Right lobe of liver (tissue), 6 donors: Measurements from ENCODE around the gene FBL. TPM values are rescaled to one million over a fixed set of nuclear protein-coding genes. Genes with fewer than 3 reads are reported as not detected.

ENCODE experiments used
- ATAC-seq, 4 donors: fragments of 200-7000 bp; cut with Tn5 transposase; one replicate each; pipeline ENCODE4 v1.9.1; 2020; ENCODE audit warnings: mild to moderate bottlenecking in 4 of 4, moderate library complexity in 4 of 4
- DNase-seq, 3 donors: peaks; one replicate each; pipeline ENCODE4 v3.0.0-alpha.2; 2020
- H3K27ac ChIP-seq, 3 donors: fragments of 200-600 bp; one replicate each; pipeline ENCODE4 v1.8.0; 2022
- H3K27me3 ChIP-seq, 2 donors: fragments of 200-600 bp; one replicate each; pipeline ENCODE4 v1.8.0; 2022
- H3K36me3 ChIP-seq, 4 donors: fragments of 200-600 bp; sonication (generic) in 1 of 4; one replicate each; pipeline versions ENCODE4 v1.5.1 to v1.8.0; 2017 to 2022; ENCODE audit warnings: control low read depth in 1 of 4
- H3K4me1 ChIP-seq, 4 donors: fragments of 200-600 bp; sonication (generic) in 1 of 4; one replicate each; pipeline versions ENCODE4 v1.5.1 to v1.8.0; 2017 to 2022; ENCODE audit warnings: control low read depth in 1 of 4
- H3K4me3 ChIP-seq, 3 donors: fragments of 200-600 bp; one replicate each; pipeline ENCODE4 v1.8.0; 2022
- H3K9me3 ChIP-seq, 4 donors: fragments of 200-600 bp; sonication (generic) in 1 of 4; one replicate each; pipeline versions ENCODE4 v1.5.1 to v1.8.0; 2017 to 2022; ENCODE audit warnings: control low read depth in 1 of 4
- CTCF ChIP-seq, 4 donors: fragments of 200-600 bp in 3 of 4; fragments of 450-650 bp in 1 of 4; IDR thresholded peaks; one replicate each; pipeline versions ENCODE4 v1.5.1 to v1.8.0; 2016 to 2022; ENCODE audit warnings: antibody characterized with exemption in 4 of 4, mild to moderate bottlenecking in 2 of 4
- POLR2A ChIP-seq: fragments of 450-650 bp; IDR thresholded peaks from one replicate; pipeline ENCODE4 v1.6.1; 2017; ENCODE audit warnings: antibody characterized with exemption, mild to moderate bottlenecking
- WGBS: methylation state at CpG from one replicate; pipeline ENCODE4 v1.1.6; 2018; ENCODE audit warnings: low coverage, low lambda C conversion rate; ENCODE audit not compliant: insufficient coverage; ENCODE audit errors: missing lambda C conversion rate; 5-methylcytosine and 5-hydroxymethylcytosine counted together
- intact Hi-C, 2 donors: fragments of 100-400 bp; cut with DNase I; formaldehyde crosslinking; loops; one replicate each; pipeline versions ENCODE4 v1.11.2 to v1.14.1; 2022
- total RNA-seq, 6 experiments: library from RNA; depleted of rRNA in 2 of 6; stranded (reverse); fragments of >200 nt in 2 of 6; fragmentation: NEBNext Ultra II Directional in 3 of 6; extraction: Animal tissue kit (Norgen Biotek cat#: 25700) in 3 of 6; gene quantifications; one replicate each; pipeline versions ENCODE4 v1.1.0 to v1.2.4, GENCODE V29; 2016 to 2023
- donor health status: DM: no; HTN: yes; CAD: no.
- donor health status: DM: no; HTN: no; CAD: no.
- donor health status: DM: no; HTN: no; CAD: no.
- donor health status: DM: no; HTN: yes; CAD: no.
- donor health status: DM: no; HTN: yes; CAD: no.

FBL gene
- total RNA-seq, 6 experiments from 2014 or later = 46.1 to 76.2 (median 51.4) TPM

GRCh38 chr19:39848392-39848791 lies 2.2 kb upstream of the FBL start:
- peaks cover 0 to 17% (median 5%) of the 10 kb centered on the region in 4 donors for H3K4me1 ChIP-seq
- no peaks in the 10 kb centered on the region for H3K36me3 ChIP-seq
- no peak overlapping the region for H3K27ac ChIP-seq
- no peaks in the 10 kb centered on the region for H3K27me3 ChIP-seq
- no peak for TF ChIP-seq CTCF (IDR thresholded peaks at IDR 0.05)
- no peak for TF ChIP-seq POLR2A
- H3K4me3 ChIP-seq = no peak overlapping the region
- 75% methylated on average over 2 of the region's 4 CpGs for WGBS
- DNase-seq (no peak), ATAC-seq (no peak)
- no peaks in the 10 kb centered on the region for H3K9me3 ChIP-seq
- intact Hi-C loops = loop anchor here in 1 of 2 donors (10.0 kb wide), 1 partner anchor 54 kb away; no protein-coding TSS in a partner anchor

GRCh38 chr19:39847525-39847924 lies 1.3 kb upstream of the FBL start:
- TF ChIP-seq POLR2A (no peak), CTCF (IDR thresholded peaks at IDR 0.05) (no peak)
- no peak overlapping the region for H3K4me3 ChIP-seq
- H3K9me3 ChIP-seq = no peaks in the 10 kb centered on the region
- H3K27me3 ChIP-seq = no peaks in the 10 kb centered on the region
- ATAC-seq = no peak
- peaks cover 0 to 17% (median 5%) of the 10 kb centered on the region in 4 donors for H3K4me1 ChIP-seq
- DNase-seq = no peak
- no peaks in the 10 kb centered on the region for H3K36me3 ChIP-seq
- WGBS = 92% methylated on average over 6 of the region's 6 CpGs
- intact Hi-C loops = loop anchor here in 1 of 2 donors (10.0 kb wide), 1 partner anchor 53 kb away; no protein-coding TSS in a partner anchor
- H3K27ac ChIP-seq = no peak overlapping the region

- no peaks in the 10 kb centered on the region for H3K36me3 ChIP-seq
- WGBS = 51% methylated on average over 12 of the region's 12 CpGs
- no peaks in the 10 kb centered on the region for H3K27me3 ChIP-seq
- intact Hi-C loops = loop anchor here in 1 of 2 donors (10.0 kb wide), 1 partner anchor 52 kb away; no protein-coding TSS in a partner anchor
- TF ChIP-seq CTCF (IDR thresholded peaks at IDR 0.05) = no peak
- peak overlapping the region; percentile 9 to 72 (median 58) for H3K27ac ChIP-seq
- H3K9me3 ChIP-seq = no peaks in the 10 kb centered on the region
- H3K4me1 ChIP-seq = peaks cover 0 to 17% (median 5%) of the 10 kb centered on the region in 4 donors
- DNase-seq = no peak
- peak in 1 of 4 donors; percentile 3 for ATAC-seq
- H3K4me3 ChIP-seq = peak overlapping the region; percentile 84 to 95 (median 86)
These were observed 703 bp upstream of the FBL start for GRCh38 chr19:39846678-39847486.

- no peaks in the 10 kb centered on the region for H3K9me3 ChIP-seq
- no peaks in the 10 kb centered on the region for H3K36me3 ChIP-seq
- no peaks in the 10 kb centered on the region for H3K27me3 ChIP-seq
- intact Hi-C loops = loop anchor here in 1 of 2 donors (10.0 kb wide), 1 partner anchor 51 kb away; no protein-coding TSS in a partner anchor
- peak overlapping the region in 1 of 3 donors; percentile 72 for H3K27ac ChIP-seq
- TF ChIP-seq POLR2A = no peak
- TF ChIP-seq CTCF (IDR thresholded peaks at IDR 0.05) = no peak
- ATAC-seq = peak; percentile 11 to 35 (median 25)
- peak overlapping the region; percentile 84 to 95 (median 86) for H3K4me3 ChIP-seq
- H3K4me1 ChIP-seq = peaks cover 0 to 20% (median 6%) of the 10 kb centered on the region in 4 donors
- 7% methylated on average over 10 of the region's 17 CpGs for WGBS
- DNase-seq = no peak
These were observed 621 bp downstream of the FBL start for GRCh38 chr19:39845584-39845932.
